Memory B cell (primary cell): ENCODE results near the gene MYL4.

Source experiments
- ATAC-seq: fragments of 150-1000 bp; cut with Tn5 transposase; 2 replicates; pipeline ENCODE4 v1.10.0; 2021; ENCODE audit warnings: low read depth, mild to moderate bottlenecking, moderate library complexity
- DNase-seq, 2 donors: peaks; one replicate each; pipeline ENCODE4 v3.0.0; 2022; ENCODE audit warnings: low spot score in 2 of 2
- H3K27ac Mint-ChIP-seq: one replicate; pipeline ENCODE4 v1.8.0; 2022; ENCODE audit warnings: mild to moderate bottlenecking, moderate library complexity, mixed read lengths
- H3K27me3 Mint-ChIP-seq: one replicate; pipeline ENCODE4 v1.8.0; 2022; ENCODE audit warnings: mixed read lengths
- H3K36me3 Mint-ChIP-seq: one replicate; pipeline ENCODE4 v1.8.0; 2022; ENCODE audit warnings: mild to moderate bottlenecking, mixed read lengths
- H3K4me1 Mint-ChIP-seq: one replicate; pipeline ENCODE4 v1.8.0; 2022; ENCODE audit warnings: mixed read lengths
- H3K4me3 Mint-ChIP-seq: one replicate; pipeline ENCODE4 v1.8.0; 2022; ENCODE audit warnings: mild to moderate bottlenecking, moderate library complexity, mixed read lengths
- H3K9me3 Mint-ChIP-seq: one replicate; pipeline ENCODE4 v1.8.0; 2022; ENCODE audit warnings: mixed read lengths

The MYL4 gene

DNA sequence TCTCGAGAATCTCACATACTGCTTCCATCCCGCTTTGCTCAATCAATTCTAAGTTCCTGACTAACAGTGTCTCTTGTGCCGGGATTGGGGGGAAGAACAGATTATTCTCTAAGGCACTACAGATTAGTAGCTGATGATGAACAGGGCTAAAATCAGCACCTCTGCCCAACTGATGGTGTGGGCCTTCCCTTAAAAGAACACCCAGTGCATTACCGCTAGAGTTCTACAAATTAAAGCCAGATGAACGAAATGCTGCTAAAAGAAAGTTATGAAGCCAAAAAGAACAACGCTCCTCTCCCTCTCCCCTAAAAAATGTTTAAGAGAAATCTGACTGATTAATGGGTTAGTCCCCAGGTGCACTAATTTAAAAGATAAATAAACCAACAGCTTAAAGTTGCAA lies 24.5 kb upstream of the MYL4 start:
- Mint-ChIP-seq H3K4me1 (peaks cover 27% of the 10 kb centered on the region), H3K9me3 (no peaks in the 10 kb centered on the region), H3K36me3 (peaks cover 12% of the 10 kb centered on the region), H3K27ac (no peak overlapping the region), H3K4me3 (no peak overlapping the region), H3K27me3 (no peaks in the 10 kb centered on the region)
- no peak for DNase-seq
- ATAC-seq, result no peak

DNA sequence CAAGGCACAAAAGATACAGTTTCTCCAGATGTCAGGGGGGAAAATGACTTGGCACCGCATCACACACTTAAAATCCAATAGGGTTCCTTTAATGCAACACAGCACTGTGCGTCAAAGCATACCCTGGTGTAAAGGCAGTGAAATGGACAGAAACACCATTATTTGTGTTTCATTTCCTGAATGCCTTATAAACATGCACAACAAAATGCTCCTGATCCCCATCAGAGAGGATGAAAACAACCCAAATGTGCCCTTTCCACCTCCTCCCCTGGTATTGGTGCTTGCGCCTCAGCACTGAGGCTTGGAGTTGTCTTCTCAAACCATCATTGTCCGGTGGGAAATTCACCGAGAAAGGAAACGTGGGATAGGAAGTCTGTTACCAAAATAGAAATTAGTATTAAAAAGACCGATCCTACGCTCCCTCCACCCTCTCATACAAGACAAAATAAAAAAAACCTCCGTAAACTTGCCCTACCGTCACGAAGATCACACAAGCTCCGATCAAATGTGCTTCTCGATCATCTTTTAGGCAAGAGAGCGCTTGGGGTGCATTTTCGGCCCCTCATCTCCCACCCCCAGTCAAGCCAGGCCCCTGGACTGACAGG lies 20.8 kb upstream of the MYL4 start:
- ATAC-seq, result no peak
- Mint-ChIP-seq H3K27me3 (no peaks in the 10 kb centered on the region), H3K36me3 (peaks cover 7% of the 10 kb centered on the region), H3K9me3 (no peaks in the 10 kb centered on the region), H3K4me1 (peaks cover 32% of the 10 kb centered on the region), H3K27ac (peak overlapping the region; percentile 95), H3K4me3 (peak overlapping the region; percentile 95)
- DNase-seq, result no peak

DNA sequence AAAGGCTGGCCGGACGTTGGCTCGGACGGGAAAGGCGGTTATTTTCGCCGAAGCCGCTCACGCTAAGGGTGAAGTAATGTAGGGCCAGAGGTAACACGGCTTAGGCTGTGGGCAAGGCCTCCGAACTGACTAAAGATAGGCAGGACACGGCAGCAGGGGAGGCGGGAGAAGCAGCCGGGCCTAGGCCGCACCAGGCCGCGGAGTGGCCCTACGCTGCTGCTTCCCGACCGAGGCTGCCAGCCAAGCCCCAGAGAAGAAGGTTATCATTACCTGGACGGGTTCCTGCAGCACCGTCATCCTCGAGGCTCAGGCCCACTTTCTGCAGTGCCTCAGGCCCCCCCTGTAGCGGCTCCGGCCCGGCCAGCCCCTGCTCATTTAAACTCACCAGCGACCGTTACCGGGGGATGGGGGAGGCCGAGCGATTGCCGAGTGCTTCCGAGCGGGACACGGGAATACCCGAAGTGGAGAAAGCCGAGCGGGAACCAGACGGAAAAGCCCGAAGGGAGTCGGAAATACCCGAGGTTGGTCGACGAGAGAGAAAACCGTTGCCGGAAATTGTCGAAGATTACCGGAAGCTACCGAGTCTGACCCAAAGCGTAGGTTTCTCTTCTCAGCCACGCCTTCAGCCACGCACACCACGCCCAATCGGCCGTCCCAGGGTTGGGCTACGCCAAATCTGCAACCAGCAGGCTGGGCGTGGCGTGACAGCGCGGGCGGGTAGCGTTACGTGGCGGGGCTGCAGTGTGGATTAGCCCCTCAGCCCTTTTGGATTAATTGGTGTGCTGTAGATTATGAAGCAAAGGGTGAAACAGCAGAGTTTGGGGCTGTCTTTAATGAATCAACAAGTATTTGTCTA lies 20.0 kb upstream of the MYL4 start, which contains the start of gene CDC27:
CDC27 (minus strand) TSS at position 420 of the 856 bp plus-strand sequence; CDS start at position 297, 123 bp downstream.
- H3K36me3 Mint-ChIP-seq, result peaks cover 7% of the 10 kb centered on the region
- peak within 1 kb of the TSS; percentile 95 for H3K4me3 Mint-ChIP-seq
- ATAC-seq (peak; percentile 89), DNase-seq (peak; percentile 100)
- no peaks in the 10 kb centered on the region for H3K9me3 Mint-ChIP-seq
- peaks cover 33% of the 10 kb centered on the region for H3K4me1 Mint-ChIP-seq
- no peaks in the 10 kb centered on the region for H3K27me3 Mint-ChIP-seq
- peak within 1 kb of the TSS; percentile 95 for H3K27ac Mint-ChIP-seq

DNA sequence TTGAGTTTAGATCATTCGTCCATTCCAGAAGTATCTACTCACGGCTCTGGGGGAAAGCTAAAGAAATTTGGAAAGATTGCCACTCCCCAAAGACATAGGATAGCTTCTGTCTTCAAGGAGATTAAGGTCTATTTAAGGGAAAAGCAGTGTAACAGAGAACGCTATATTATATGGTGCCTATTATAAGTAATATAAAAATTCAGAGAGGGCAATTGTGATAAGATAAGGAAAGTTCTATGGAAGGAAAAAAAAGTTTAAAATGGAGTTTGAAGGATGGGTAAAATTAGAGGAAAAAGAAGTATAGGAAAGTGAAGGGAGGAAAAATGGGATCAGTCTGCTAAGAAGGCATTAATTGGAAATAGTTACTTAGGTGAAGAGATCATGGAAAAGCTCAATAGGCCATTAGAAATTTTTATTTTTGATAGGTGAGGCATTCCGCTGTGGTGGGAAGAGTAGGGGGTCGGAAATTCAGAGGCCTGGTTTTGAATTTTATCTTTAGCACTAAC lies 19.4 kb upstream of the MYL4 start:
- peak overlapping the region; percentile 95 for H3K27ac Mint-ChIP-seq
- H3K4me1 Mint-ChIP-seq, result peaks cover 27% of the 10 kb centered on the region
- no peak for ATAC-seq
- H3K9me3 Mint-ChIP-seq, result no peaks in the 10 kb centered on the region
- peaks cover 5% of the 10 kb centered on the region for H3K36me3 Mint-ChIP-seq
- peak overlapping the region; percentile 95 for H3K4me3 Mint-ChIP-seq
- H3K27me3 Mint-ChIP-seq, result no peaks in the 10 kb centered on the region
- no peak for DNase-seq

DNA sequence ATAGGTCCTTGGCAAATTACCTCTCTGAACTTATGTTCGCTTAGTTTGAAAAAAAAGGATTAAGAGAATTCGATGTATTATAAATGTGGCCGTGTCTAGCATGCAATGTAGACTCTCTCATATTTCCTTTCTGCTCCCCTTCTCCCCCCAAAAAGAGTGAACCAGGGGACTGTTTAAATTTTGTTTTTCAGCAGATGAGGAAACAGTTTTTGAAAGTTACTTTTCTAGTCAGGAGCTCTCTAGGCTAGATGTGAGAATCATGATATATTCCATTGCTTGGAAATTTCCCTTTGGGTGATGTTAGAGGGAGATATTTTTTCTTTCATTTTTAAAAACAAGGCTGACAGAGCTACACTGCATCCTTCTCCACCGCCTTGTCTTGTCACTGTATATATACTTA lies 18.9 kb upstream of the MYL4 start:
- H3K4me1 Mint-ChIP-seq, result peaks cover 27% of the 10 kb centered on the region
- DNase-seq (no peak), ATAC-seq (no peak)
- no peak overlapping the region for H3K27ac Mint-ChIP-seq
- peaks cover 5% of the 10 kb centered on the region for H3K36me3 Mint-ChIP-seq
- no peak overlapping the region for H3K4me3 Mint-ChIP-seq
- no peaks in the 10 kb centered on the region for H3K27me3 Mint-ChIP-seq
- no peaks in the 10 kb centered on the region for H3K9me3 Mint-ChIP-seq

DNA sequence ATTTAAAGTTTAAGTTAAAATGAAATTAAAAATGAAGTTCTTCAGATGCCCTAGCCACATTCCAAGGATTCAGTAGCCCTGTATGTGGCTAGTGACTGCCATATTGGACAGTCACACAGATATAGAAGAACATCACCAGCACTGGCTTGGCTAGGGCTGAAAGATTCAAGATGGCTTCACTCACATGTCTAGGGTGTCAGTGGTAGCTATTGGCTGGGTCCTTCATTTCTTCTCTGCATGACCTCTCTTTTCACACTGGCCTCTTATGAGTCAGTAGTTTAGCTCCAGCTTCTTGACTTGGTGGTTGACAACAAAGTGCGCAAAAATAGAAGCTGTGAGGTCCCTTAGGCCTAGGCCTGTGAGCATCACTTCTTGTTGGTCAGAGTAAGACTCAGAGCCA lies 18.4 kb upstream of the MYL4 start:
- Mint-ChIP-seq H3K36me3 (peaks cover 5% of the 10 kb centered on the region), H3K4me3 (no peak overlapping the region), H3K27me3 (no peaks in the 10 kb centered on the region), H3K4me1 (peaks cover 26% of the 10 kb centered on the region), H3K9me3 (no peaks in the 10 kb centered on the region), H3K27ac (no peak overlapping the region)
- ATAC-seq, result no peak
- DNase-seq, result no peak

DNA sequence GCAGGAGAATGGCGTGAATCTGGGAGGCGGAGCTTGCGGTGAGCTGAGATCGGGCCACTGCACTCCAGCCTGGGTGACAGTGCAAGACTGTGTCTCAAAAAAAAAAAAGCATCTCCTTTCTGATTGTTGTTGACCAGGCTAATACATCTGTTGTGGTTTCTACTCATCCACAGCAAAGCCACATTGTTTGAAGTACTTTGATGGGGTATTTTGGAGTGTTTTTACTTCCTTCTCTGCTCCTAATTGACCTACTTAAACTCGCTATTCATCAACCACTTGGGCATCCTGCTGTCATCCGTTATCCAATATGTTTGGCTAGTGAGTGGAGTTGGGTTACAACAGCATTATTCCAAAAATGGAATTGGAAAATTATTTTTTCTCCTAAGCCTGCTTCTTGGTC lies 16.6 kb upstream of the MYL4 start:
- Mint-ChIP-seq H3K9me3 (no peaks in the 10 kb centered on the region), H3K36me3 (no peaks in the 10 kb centered on the region), H3K4me3 (no peak overlapping the region), H3K27ac (no peak overlapping the region), H3K27me3 (no peaks in the 10 kb centered on the region), H3K4me1 (peaks cover 19% of the 10 kb centered on the region)
- ATAC-seq, result peak; percentile 13
- DNase-seq, result no peak

DNA sequence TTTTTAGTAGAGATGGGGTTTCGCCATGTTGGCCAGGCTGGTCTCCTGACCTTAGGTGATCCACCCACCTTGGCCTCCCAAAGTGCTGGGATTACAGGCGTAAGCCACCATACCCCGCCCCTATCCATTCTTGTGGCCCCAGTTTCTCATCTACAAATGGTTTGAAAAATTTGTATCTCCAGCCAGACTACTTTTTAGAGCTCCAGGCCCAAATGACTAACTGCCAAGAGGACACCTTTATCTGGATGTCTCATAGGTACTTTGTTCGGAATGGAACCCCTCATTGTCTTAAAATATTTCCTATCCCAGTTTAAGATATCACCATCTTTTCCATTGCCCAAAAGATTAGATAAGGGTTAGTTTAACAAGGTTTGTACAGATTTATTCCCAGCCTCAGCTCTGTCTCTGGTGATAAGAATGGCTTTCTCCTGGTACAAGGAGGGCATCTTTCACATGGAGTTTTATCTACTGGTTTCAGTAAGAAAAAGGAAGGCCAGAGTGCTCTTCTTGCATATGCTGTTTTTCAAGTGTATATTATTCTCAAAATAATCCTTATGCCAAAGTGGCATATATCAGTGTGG lies 15.1 kb upstream of the MYL4 start:
- Mint-ChIP-seq H3K27ac (no peak overlapping the region), H3K36me3 (no peaks in the 10 kb centered on the region), H3K9me3 (no peaks in the 10 kb centered on the region), H3K4me3 (no peak overlapping the region), H3K27me3 (no peaks in the 10 kb centered on the region), H3K4me1 (peaks cover 21% of the 10 kb centered on the region)
- ATAC-seq (no peak), DNase-seq (no peak)

DNA sequence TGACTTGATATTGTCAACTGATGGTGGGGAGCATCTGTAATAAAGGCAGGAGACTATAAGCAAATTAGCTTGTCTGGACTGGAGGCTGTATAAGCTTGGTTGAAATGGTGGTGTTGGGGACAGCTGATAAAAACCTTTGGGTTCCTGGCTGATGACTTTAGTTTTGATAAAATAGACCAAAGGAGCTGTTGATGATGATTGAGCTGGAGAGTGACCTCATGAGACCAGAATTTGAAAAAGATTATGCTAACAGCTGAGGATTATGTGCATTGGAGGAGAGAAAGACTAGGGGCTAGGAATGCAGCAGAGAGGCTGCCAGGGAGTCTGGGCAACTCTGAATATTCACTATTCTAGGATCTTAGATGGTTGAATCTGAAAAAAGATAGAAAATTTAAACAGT lies 11.3 kb upstream of the MYL4 start:
- ATAC-seq, result no peak
- no peaks in the 10 kb centered on the region for H3K27me3 Mint-ChIP-seq
- H3K36me3 Mint-ChIP-seq, result no peaks in the 10 kb centered on the region
- peaks cover 19% of the 10 kb centered on the region for H3K4me1 Mint-ChIP-seq
- no peak overlapping the region for H3K4me3 Mint-ChIP-seq
- H3K9me3 Mint-ChIP-seq, result no peaks in the 10 kb centered on the region
- DNase-seq, result no peak
- no peak overlapping the region for H3K27ac Mint-ChIP-seq

DNA sequence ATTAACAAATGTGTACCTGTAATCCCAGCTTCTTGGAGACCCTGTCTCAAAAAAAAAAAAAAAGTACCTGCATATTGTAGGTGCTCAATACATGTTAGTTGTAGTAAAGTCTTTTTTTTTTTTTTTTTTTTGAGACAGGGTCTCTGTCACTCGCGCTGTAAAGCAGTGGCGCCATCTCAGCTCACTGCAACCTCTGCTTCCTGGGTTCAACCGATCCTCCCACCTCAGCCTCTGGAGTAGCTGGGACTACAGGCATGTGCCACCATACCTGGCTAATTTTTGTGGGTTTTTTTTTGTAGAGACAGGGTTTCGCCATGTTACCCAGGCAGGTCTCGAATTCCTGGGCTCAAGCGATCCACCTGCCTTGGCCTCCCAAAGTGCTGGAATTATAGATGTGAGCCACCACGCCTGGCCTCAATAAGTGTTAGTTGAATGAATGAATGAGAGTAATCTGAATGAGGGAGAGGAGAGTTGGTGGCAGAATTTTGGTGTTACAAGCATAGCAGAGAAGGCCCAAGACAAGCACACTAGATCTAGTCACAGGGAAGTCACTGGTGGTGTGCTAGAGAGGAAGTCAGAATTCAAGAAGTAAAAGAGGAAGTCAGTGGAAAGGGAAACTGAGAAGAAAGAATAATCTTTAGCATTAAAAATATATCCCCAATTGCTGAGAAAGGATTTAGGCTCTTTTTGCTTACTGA lies 9.4 kb upstream of the MYL4 start:
- H3K4me1 Mint-ChIP-seq, result peaks cover 28% of the 10 kb centered on the region

DNA sequence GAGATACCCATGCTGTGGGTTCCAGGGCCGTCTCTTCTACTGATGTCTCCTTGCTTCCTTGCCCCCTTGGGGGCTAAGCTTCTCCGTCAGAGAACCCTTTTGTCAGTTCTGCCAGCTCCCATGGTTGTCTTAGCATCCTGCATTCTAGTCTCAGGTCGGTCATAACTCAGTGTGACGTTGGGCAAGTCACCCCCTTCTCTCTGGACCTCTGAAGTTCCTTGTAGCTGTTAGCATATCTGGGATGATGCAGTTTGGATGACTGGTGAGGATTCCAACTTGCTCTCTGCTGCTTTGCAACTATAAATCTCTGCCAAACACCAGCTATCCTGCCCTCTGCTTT lies 8.9 kb upstream of the MYL4 start:
- H3K9me3 Mint-ChIP-seq, result no peaks in the 10 kb centered on the region
- no peaks in the 10 kb centered on the region for H3K27me3 Mint-ChIP-seq
- DNase-seq, result no peak
- peak; percentile 19 for ATAC-seq
- H3K36me3 Mint-ChIP-seq, result no peaks in the 10 kb centered on the region
- peak overlapping the region; percentile 61 for H3K4me3 Mint-ChIP-seq
- H3K27ac Mint-ChIP-seq, result peak overlapping the region; percentile 87
- H3K4me1 Mint-ChIP-seq, result peaks cover 33% of the 10 kb centered on the region

More for the DNA sequence above, 9.4 kb upstream of the MYL4 start:
- DNase-seq (peak in 1 of 2 donors; percentile 51), ATAC-seq (peak; percentile 80)
- no peaks in the 10 kb centered on the region for H3K27me3 Mint-ChIP-seq
- H3K27ac Mint-ChIP-seq, result peak overlapping the region; percentile 87
- peak overlapping the region; percentile 61 for H3K4me3 Mint-ChIP-seq
- no peaks in the 10 kb centered on the region for H3K9me3 Mint-ChIP-seq
- no peaks in the 10 kb centered on the region for H3K36me3 Mint-ChIP-seq

DNA sequence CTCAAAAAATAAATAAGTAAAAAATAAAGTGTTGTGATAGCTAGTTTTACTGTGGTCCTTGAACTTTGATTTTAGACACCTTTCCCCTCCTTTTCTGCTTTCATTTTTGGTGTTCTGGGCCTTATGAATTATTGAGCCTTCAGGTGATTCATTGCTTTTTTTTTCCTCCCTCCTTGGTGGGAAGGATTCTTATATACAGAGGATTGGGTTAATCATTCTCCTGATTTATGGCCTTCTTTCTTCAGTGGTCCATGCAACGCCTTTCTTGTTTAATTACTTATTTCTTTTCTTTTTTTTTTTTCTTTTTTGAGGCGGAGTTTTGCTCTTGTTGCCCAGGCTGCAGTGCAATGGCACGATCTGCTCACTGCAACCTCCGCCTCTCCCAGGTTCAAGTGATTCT lies 8.0 kb upstream of the MYL4 start:
- DNase-seq (no peak), ATAC-seq (no peak)
- H3K27ac Mint-ChIP-seq, result no peak overlapping the region
- no peaks in the 10 kb centered on the region for H3K9me3 Mint-ChIP-seq
- H3K4me3 Mint-ChIP-seq, result no peak overlapping the region
- no peaks in the 10 kb centered on the region for H3K27me3 Mint-ChIP-seq
- no peaks in the 10 kb centered on the region for H3K36me3 Mint-ChIP-seq
- H3K4me1 Mint-ChIP-seq, result peaks cover 39% of the 10 kb centered on the region

DNA sequence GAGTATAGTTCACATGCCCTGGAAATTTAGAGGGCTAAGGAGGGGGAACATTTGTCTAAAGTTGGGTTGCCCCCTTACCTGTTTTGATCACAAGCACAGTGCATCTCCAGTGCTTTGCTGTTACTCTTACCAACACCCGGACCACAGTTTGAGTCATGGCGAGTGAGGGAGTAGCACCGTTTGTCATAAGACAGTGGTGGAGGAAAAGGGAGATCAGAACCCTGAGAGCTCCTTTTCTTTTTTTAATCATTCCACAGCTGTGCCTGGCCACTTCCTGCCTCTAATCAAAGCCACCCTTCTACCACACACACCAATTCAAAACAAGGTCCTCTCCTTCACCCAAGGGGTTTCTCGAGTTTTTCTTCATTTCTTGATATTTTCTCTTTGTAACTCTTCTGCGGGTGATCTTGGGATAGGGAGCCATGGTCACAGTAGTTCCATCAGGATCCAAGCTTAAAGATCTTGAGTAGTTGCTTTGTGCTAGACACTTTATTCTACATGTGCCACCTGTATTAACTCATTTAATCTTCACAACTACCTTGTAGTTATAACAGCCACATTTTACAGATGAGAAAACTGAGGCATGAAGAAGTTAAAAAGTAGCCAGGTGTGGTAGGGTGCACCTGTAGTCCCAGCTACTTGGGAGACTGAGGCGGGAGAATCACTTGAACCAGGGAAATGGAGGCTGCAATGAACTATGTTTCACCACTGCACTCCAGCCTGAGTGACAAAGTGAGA lies 5.0 kb upstream of the MYL4 start:
- Mint-ChIP-seq H3K9me3 (no peaks in the 10 kb centered on the region), H3K27me3 (no peaks in the 10 kb centered on the region), H3K36me3 (no peaks in the 10 kb centered on the region), H3K27ac (peak overlapping the region; percentile 92), H3K4me3 (peak overlapping the region; percentile 86), H3K4me1 (peaks cover 59% of the 10 kb centered on the region)
- DNase-seq, result no peak
- ATAC-seq, result no peak
